Naive thymus-derived CD8-positive, alpha-beta T cell (primary cell): ENCODE data around the gene NLRP13. TPM values are rescaled to one million over a fixed set of nuclear protein-coding genes. Genes with fewer than 3 reads are reported as not detected.
"Not testable (repeated sequence)": the region's sequence is repeated elsewhere in the genome, so short reads cannot be mapped to it uniquely, and the experiment has no call there.

Experiments
- ATAC-seq, 2 donors: fragments of 150-1000 bp; cut with Tn5 transposase in 1 of 2; sonication (Bioruptor Pico), chemical (Tn5 transposase) in 1 of 2; 1 replicate in 1 of 2; 2 replicates in 1 of 2; pipeline ENCODE4 v1.10.0; 2021; ENCODE audit warnings: mild to moderate bottlenecking in 2 of 2, moderate library complexity in 2 of 2
- POLR2A ChIA-PET: fragments of 350-600 bp; sonication (Branson Sonifier 250); formaldehyde crosslinking; loops from one replicate; lab custom pipeline; 2021; ENCODE audit warnings: antibody characterized with exemption; lab: Charles Lee
- DNase-seq, 10 donors: peaks; one replicate each; pipeline versions ENCODE4 v3.0.0 to v3.0.0-alpha.2; 2020 to 2022
- H3K27ac Mint-ChIP-seq, 10 donors: one replicate each; pipeline ENCODE4 v1.8.0; 2020 to 2022; ENCODE audit warnings: mild to moderate bottlenecking in 10 of 10, mixed read lengths in 10 of 10, moderate library complexity in 4 of 10, inconsistent platforms in 1 of 10
- H3K27me3 Mint-ChIP-seq, 5 donors: one replicate each; pipeline ENCODE4 v1.8.0; 2021 to 2022; ENCODE audit warnings: mixed read lengths in 5 of 5
- H3K36me3 Mint-ChIP-seq, 3 donors: one replicate each; pipeline ENCODE4 v1.8.0; 2020 to 2022; ENCODE audit warnings: mixed read lengths in 3 of 3, mild to moderate bottlenecking in 2 of 3, inconsistent platforms in 1 of 3
- H3K4me1 Mint-ChIP-seq, 4 donors: one replicate each; pipeline ENCODE4 v1.8.0; 2021 to 2022; ENCODE audit warnings: mixed read lengths in 4 of 4
- H3K4me3 Mint-ChIP-seq, 10 donors: one replicate each; pipeline ENCODE4 v1.8.0; 2020 to 2022; ENCODE audit warnings: mild to moderate bottlenecking in 10 of 10, mixed read lengths in 10 of 10, moderate library complexity in 6 of 10, inconsistent platforms in 1 of 10
- H3K9me3 Mint-ChIP-seq, 9 donors: one replicate each; pipeline ENCODE4 v1.8.0; 2020 to 2022; ENCODE audit warnings: mixed read lengths in 9 of 9, mild to moderate bottlenecking in 3 of 9, inconsistent platforms in 1 of 9, moderate library complexity in 1 of 9
- polyA plus RNA-seq, 3 donors: library from polyadenylated mRNA; unstranded; fragments of 300-500 nt; fragmentation: Illumina TruSeq; gene quantifications; one replicate each; pipeline ENCODE4 v1.2.3, GENCODE V29; 2021
- total RNA-seq, 8 experiments: library from RNA in 2 of 8; stranded (reverse) in 2 of 8; gene quantifications; one replicate each; pipeline ENCODE4 v1.2.3 and lab custom pipeline; 2021 to 2026

The NLRP13 gene
- total and polyA plus RNA-seq, 5 experiments from 2014 or later = not detected

- peaks cover 6 to 53% (median 19%) of the 10 kb centered on the region in 9 donors for H3K9me3 Mint-ChIP-seq
- no peak for ATAC-seq
- no peak overlapping the region for H3K4me3 Mint-ChIP-seq
- H3K27me3 Mint-ChIP-seq = peaks cover 0 to 12% (median 3%) of the 10 kb centered on the region in 5 donors
- no peak overlapping the region for H3K27ac Mint-ChIP-seq
- peaks cover 0 to 2% (median 0%) of the 10 kb centered on the region in 4 donors for H3K4me1 Mint-ChIP-seq
- POLR2A ChIA-PET = no interaction called here
- peaks cover 0 to 26% (median 0%) of the 10 kb centered on the region in 3 donors for H3K36me3 Mint-ChIP-seq
- no peak for DNase-seq
These were observed 1.1 kb downstream of the NLRP13 start for GRCh38 chr19:55930996-55931515.

DNA sequence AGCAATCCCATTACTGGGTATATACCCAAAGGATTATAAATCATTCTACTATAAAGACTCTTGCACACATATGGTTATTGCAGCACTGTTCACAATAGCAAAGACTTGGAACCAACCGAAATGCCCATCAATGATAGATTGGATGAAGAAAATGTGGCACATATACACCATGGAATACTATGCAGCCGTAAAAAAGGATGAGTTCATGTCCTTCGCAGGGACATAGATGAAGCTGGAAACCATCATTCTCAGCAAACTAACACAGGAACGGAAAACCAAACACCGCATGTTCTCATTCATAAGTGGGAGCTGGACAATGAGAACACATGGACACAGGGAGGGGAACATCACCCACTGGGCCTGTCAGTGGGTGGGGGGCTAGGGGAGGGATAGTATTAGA, 2.9 kb downstream of the NLRP13 start:
- H3K9me3 Mint-ChIP-seq = peaks cover 0 to 55% (median 25%) of the 10 kb centered on the region in 9 donors
- H3K27me3 Mint-ChIP-seq = peaks cover 0 to 22% (median 3%) of the 10 kb centered on the region in 5 donors
- ATAC-seq, H3K27ac Mint-ChIP-seq, POLR2A ChIA-PET, DNase-seq, H3K4me1 Mint-ChIP-seq, H3K4me3 Mint-ChIP-seq: not testable (repeated sequence)
- peaks cover 0 to 24% (median 0%) of the 10 kb centered on the region in 3 donors for H3K36me3 Mint-ChIP-seq

DNA sequence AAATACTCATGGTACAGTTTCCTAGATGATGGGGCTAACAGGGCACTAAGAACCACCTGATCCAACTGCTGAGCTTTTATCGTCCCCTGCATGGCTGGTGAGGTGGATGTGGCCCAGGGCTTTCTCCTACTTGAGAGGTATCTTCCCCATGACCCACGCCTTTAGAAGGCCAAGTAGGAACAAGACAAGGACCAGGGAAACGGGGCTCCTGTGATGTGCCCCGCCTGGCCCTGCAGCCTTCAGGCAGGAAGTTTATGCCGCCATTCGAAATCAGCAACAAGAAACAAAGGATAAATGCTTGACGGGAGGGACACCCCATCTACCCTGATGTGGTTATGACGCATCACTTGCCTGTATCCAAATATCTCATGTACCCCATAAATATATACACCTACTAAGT, 4.1 kb downstream of the NLRP13 start:
- Mint-ChIP-seq H3K4me1 (no peaks in the 10 kb centered on the region), H3K36me3 (peaks cover 0 to 30% (median 1%) of the 10 kb centered on the region in 3 donors), H3K4me3 (no peak overlapping the region), H3K9me3 (peaks cover 0 to 61% (median 26%) of the 10 kb centered on the region in 9 donors), H3K27ac (no peak overlapping the region), H3K27me3 (peaks cover 0 to 22% (median 3%) of the 10 kb centered on the region in 5 donors)
- ATAC-seq (no peak), DNase-seq (no peak)
- POLR2A ChIA-PET = no interaction called here

DNA sequence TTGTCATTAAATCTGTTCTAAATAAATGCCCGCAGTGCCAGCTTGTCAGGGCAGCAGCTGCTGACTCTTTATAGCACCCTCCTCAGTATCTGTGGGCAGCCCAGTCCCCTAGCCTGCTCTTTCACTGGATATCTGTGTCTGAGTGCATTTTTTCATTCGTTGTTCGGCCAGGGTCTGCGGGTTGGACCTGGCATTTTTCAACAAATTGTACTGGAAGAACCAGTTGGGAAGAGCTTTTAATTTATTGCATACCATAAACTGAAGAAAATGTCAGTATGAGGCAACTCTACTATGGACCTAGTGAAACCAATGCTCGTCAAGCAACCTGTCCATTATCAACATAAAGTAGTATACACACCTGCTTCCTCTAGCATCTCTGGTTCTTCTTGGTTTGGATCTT, 8.6 kb downstream of the NLRP13 start:
- ATAC-seq (no peak), DNase-seq (no peak)
- Mint-ChIP-seq H3K27me3 (peaks cover 0 to 22% (median 5%) of the 10 kb centered on the region in 5 donors), H3K27ac (no peak overlapping the region), H3K4me3 (no peak overlapping the region), H3K4me1 (no peaks in the 10 kb centered on the region), H3K9me3 (peaks cover 14 to 93% (median 47%) of the 10 kb centered on the region in 9 donors), H3K36me3 (peaks cover 0 to 58% (median 1%) of the 10 kb centered on the region in 3 donors)
- POLR2A ChIA-PET = no interaction called here

GRCh38 chr19:55913643-55914268, 18.4 kb downstream of the NLRP13 start:
- Mint-ChIP-seq H3K4me1 (no peaks in the 10 kb centered on the region), H3K36me3 (peaks cover 0 to 51% (median 0%) of the 10 kb centered on the region in 3 donors), H3K27me3 (peaks cover 1 to 33% (median 10%) of the 10 kb centered on the region in 5 donors), H3K4me3 (no peak overlapping the region), H3K9me3 (peaks cover 15 to 83% (median 44%) of the 10 kb centered on the region in 9 donors), H3K27ac (no peak overlapping the region)
- ATAC-seq (no peak), DNase-seq (no peak)
- POLR2A ChIA-PET = no interaction called here

- peak overlapping the region in 1 of 10 donors; percentile 57 for H3K27ac Mint-ChIP-seq
- H3K4me3 Mint-ChIP-seq = no peak overlapping the region
- DNase-seq = no peak
- POLR2A ChIA-PET = no interaction called here
- no peak for ATAC-seq
- H3K4me1 Mint-ChIP-seq = no peaks in the 10 kb centered on the region
- H3K9me3 Mint-ChIP-seq = peaks cover 11 to 83% (median 36%) of the 10 kb centered on the region in 9 donors
- H3K27me3 Mint-ChIP-seq = peaks cover 1 to 34% (median 10%) of the 10 kb centered on the region in 5 donors
- peaks cover 0 to 43% (median 0%) of the 10 kb centered on the region in 3 donors for H3K36me3 Mint-ChIP-seq
These were observed 19.2 kb downstream of the NLRP13 start for GRCh38 chr19:55912916-55913315.

DNA sequence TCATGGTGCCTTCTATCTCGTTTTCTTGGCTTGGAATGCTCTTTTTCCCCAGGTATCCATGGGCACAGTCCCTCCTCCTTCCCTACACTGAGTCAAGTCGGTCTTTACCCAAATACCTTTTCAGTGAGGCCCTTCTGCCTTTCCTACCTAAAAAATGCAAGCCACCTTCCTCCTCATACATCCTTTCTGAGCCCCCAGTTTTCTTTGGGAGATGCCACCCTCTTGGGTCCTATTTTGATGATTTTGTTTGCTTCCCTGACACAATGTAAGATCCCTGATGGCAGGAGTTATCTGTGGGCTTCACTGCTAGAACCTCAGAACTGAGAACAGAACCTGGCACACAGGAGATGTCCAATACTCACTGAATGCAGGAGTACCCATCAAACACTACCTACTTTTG, 22.3 kb downstream of the NLRP13 start:
- POLR2A ChIA-PET = no interaction called here
- Mint-ChIP-seq H3K27me3 (peaks cover 1 to 35% (median 11%) of the 10 kb centered on the region in 5 donors), H3K4me1 (no peaks in the 10 kb centered on the region), H3K27ac (no peak overlapping the region), H3K36me3 (peaks cover 0 to 18% (median 2%) of the 10 kb centered on the region in 3 donors), H3K4me3 (no peak overlapping the region), H3K9me3 (peaks cover 3 to 56% (median 16%) of the 10 kb centered on the region in 9 donors)
- no peak for ATAC-seq
- DNase-seq = no peak

- H3K27me3 Mint-ChIP-seq = peaks cover 1 to 50% (median 11%) of the 10 kb centered on the region in 5 donors
- H3K4me3 Mint-ChIP-seq = no peak overlapping the region
- no peak for ATAC-seq
- H3K4me1 Mint-ChIP-seq = no peaks in the 10 kb centered on the region
- no peak for DNase-seq
- H3K9me3 Mint-ChIP-seq = peaks cover 2 to 38% (median 11%) of the 10 kb centered on the region in 9 donors
- POLR2A ChIA-PET = no interaction called here
- no peak overlapping the region for H3K27ac Mint-ChIP-seq
- H3K36me3 Mint-ChIP-seq = peaks cover 2 to 8% (median 2%) of the 10 kb centered on the region in 3 donors
These were observed 24.4 kb downstream of the NLRP13 start for GRCh38 chr19:55907746-55908145.

DNA sequence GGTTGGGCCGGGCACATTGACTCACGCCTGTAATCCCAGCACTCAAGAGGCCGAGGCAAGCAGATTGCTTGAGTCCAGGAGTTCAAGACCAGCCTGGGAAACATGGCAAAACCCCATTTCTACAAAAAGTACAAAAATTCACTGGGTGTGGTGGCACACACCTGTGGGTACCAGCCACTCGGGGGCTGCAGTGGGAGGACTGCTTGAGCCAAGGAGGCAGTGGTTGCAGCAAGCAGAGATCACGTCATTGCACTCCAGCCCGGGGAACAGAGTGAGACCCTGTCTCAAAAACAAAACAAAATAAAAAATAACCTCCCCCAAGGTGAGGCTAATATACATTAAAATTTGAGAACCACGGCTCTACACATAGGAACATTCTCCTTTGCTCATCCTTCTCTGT, 24.9 kb downstream of the NLRP13 start:
- POLR2A ChIA-PET = no interaction called here
- Mint-ChIP-seq H3K27me3 (peaks cover 1 to 49% (median 11%) of the 10 kb centered on the region in 5 donors), H3K4me1 (no peaks in the 10 kb centered on the region), H3K9me3 (peaks cover 2 to 36% (median 11%) of the 10 kb centered on the region in 9 donors), H3K36me3 (peaks cover 2 to 6% (median 2%) of the 10 kb centered on the region in 3 donors), H3K4me3 (no peak overlapping the region), H3K27ac (no peak overlapping the region)
- DNase-seq (no peak), ATAC-seq (no peak)

DNA sequence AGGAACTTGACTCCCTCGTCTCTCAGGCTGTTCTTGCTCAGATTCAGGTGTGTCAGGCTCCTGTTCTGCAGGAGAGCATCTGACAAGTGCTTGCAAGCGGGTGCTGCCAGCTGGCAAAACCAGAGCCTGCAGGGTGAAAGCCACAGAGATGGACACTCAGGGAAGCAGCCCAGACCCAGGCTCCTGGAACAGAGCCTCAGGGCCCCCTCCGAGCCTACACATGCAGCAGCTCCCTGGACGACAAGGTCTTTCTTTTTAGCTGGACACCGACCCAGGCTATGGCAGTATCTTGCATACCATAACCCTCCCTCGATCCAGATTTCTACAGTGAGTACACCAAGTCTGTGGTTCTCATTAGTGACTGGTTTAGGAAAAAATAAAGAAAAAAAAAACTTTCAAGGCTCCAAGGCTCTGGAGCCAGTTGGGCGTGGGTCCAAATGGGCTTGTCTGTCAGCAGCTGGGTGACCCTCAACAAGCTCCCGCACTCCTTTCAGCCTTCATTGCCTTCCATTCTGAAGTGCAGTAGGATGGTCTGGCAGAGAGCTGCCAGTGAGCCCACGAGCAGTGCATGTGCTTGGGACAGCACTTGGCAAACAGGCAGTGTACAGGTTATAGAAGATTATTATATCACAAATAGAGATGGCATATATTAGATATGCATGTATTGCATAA, 29.9 kb downstream of the NLRP13 start:
- H3K9me3 Mint-ChIP-seq = peaks cover 0 to 18% (median 10%) of the 10 kb centered on the region in 9 donors
- H3K27me3 Mint-ChIP-seq = peaks cover 0 to 17% (median 6%) of the 10 kb centered on the region in 5 donors
- H3K27ac Mint-ChIP-seq = no peak overlapping the region
- POLR2A ChIA-PET = no interaction called here
- ATAC-seq (no peak), DNase-seq (no peak)
- H3K4me3 Mint-ChIP-seq = no peak overlapping the region
- H3K36me3 Mint-ChIP-seq = peaks cover 0 to 2% (median 0%) of the 10 kb centered on the region in 3 donors
- H3K4me1 Mint-ChIP-seq = no peaks in the 10 kb centered on the region

DNA sequence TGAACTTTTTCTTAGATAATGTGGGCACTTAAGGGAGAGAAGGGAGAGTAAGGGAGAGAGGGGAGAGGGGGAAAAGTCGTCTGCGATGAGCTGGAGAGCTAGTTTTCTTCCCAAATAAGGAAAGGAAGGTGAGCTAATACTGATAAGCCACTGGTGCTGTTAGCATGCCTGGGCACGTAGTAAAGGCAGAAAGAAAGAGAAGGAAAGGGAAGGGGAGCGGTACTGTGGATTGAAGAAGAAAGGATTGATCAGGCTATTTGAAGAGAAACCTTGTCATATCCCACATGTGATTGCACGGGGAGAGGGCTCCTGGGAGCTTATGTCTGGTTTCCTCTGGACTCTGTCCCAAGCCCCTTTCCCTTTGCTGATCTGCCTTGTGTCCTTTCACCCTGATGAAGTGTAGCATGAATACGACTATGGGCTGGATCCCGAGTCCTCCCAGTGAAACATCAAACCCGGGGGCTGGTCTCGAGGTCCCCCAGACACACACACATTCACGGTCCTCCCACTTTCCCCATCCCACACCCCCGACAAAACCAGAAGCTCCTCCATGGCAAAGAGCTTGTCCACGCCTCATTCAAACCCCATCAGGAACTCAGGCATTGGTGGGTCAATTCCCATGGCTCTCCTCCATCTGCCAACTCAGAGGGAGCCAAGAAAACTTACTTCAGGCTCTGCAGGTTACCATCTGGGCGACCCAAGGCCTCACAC, 30.6 kb downstream of the NLRP13 start:
- POLR2A ChIA-PET = no interaction called here
- Mint-ChIP-seq H3K9me3 (peaks cover 0 to 25% (median 12%) of the 10 kb centered on the region in 9 donors), H3K4me3 (no peak overlapping the region), H3K4me1 (no peaks in the 10 kb centered on the region), H3K36me3 (peaks cover 0 to 2% (median 0%) of the 10 kb centered on the region in 3 donors), H3K27me3 (peaks cover 0 to 17% (median 5%) of the 10 kb centered on the region in 5 donors), H3K27ac (no peak overlapping the region)
- DNase-seq (no peak), ATAC-seq (no peak)

GRCh38 chr19:55898911-55899310, 33.2 kb downstream of the NLRP13 start:
- DNase-seq = no peak
- H3K36me3 Mint-ChIP-seq = peaks cover 0 to 4% (median 0%) of the 10 kb centered on the region in 3 donors
- POLR2A ChIA-PET = no interaction called here
- H3K9me3 Mint-ChIP-seq = peaks cover 0 to 29% (median 14%) of the 10 kb centered on the region in 9 donors
- H3K27ac Mint-ChIP-seq = no peak overlapping the region
- no peak for ATAC-seq
- H3K4me1 Mint-ChIP-seq = no peaks in the 10 kb centered on the region
- peaks cover 0 to 16% (median 8%) of the 10 kb centered on the region in 5 donors for H3K27me3 Mint-ChIP-seq
- peak overlapping the region in 1 of 10 donors; percentile 24 for H3K4me3 Mint-ChIP-seq
